H1 (cell line): Measurements from ENCODE around the gene CDK19. TPM values are rescaled to one million over a fixed set of nuclear protein-coding genes. Genes with fewer than 3 reads are reported as not detected.

Experiments used
- CTCF ChIA-PET: fragments of 300-600 bp; sonication (Branson Sonifier 250); formaldehyde crosslinking; loops from one replicate; lab custom pipeline; 2021; ENCODE audit not compliant: partially characterized antibody; lab: Charles Lee
- POLR2A ChIA-PET: fragments of 300-600 bp; sonication (Branson Sonifier 250); formaldehyde crosslinking; loops from one replicate; lab custom pipeline; 2021; ENCODE audit warnings: inconsistent platforms; ENCODE audit not compliant: partially characterized antibody; lab: Charles Lee
- DNase-seq, 2 experiments: peaks; one replicate each; pipeline versions ENCODE4 v3.0.0 to v3.0.0-alpha.2; 2010 to 2022; ENCODE audit warnings: low spot score in 2 of 2, low read depth in 1 of 2, mixed read lengths in 1 of 2
- FAIRE-seq: peaks from 2 replicates; lab custom pipeline; 2011; peaks lifted over from hg19 to GRCh38; lab: Jason Lieb, UNC
- H2AFZ ChIP-seq: 2 replicates; pipeline ENCODE4 v1.8.1; 2012; ENCODE audit warnings: low read length, inconsistent platforms
- H2AK5ac ChIP-seq: 2 replicates; pipeline ENCODE4 v1.6.1; 2013; ENCODE audit warnings: low read depth, low read length
- H2BK120ac ChIP-seq: replicated peaks from 2 replicates; pipeline ENCODE3; 2013; ENCODE audit warnings: low read depth, low read length, inconsistent platforms
- H2BK12ac ChIP-seq: 2 replicates; pipeline ENCODE4 v1.6.1; 2013; ENCODE audit warnings: low read depth, low read length
- H2BK15ac ChIP-seq: 2 replicates; pipeline ENCODE4 v1.6.1; 2013; ENCODE audit warnings: low read length
- H2BK20ac ChIP-seq: 2 replicates; pipeline ENCODE4 v1.6.1; 2013; ENCODE audit warnings: low read length
- H2BK5ac ChIP-seq: 2 replicates; pipeline ENCODE4 v1.6.1; 2013; ENCODE audit warnings: low read depth, low read length
- H3K14ac ChIP-seq: 2 replicates; pipeline ENCODE4 v1.6.1; 2013; ENCODE audit warnings: inconsistent platforms; ENCODE audit not compliant: insufficient read length
- H3K18ac ChIP-seq: 2 replicates; pipeline ENCODE4 v1.6.1; 2013; ENCODE audit warnings: low read length; ENCODE audit errors: extremely low read depth
- H3K23ac ChIP-seq: 2 replicates; pipeline ENCODE4 v1.6.1; 2013; ENCODE audit warnings: inconsistent platforms; ENCODE audit not compliant: insufficient read length
- H3K23me2 ChIP-seq: 2 replicates; pipeline ENCODE4 v1.6.1; 2013; ENCODE audit warnings: low read depth, low read length
- H3K27ac ChIP-seq: 2 replicates; pipeline ENCODE4 v1.6.1; 2011; ENCODE audit warnings: low read depth, low read length, inconsistent platforms
- H3K27me3 ChIP-seq, 4 experiments: replicated peaks in 1 of 4; 1 replicate in 1 of 4; 2 replicates in 3 of 4; pipeline versions ENCODE4 v1.6.1 to v1.8.1; 2011 to 2013; ENCODE audit warnings: low read length in 3 of 4, mild to moderate bottlenecking in 3 of 4, inconsistent platforms in 2 of 4, mixed read lengths in 2 of 4, moderate library complexity in 1 of 4; ENCODE audit not compliant: control insufficient read depth in 3 of 4, insufficient read depth in 3 of 4; ENCODE audit errors: extremely low read depth in 1 of 4
- H3K36me3 ChIP-seq, 4 experiments: 2 replicates each; pipeline versions ENCODE4 v1.6.1 to v1.8.1; 2011 to 2013; ENCODE audit warnings: mild to moderate bottlenecking in 4 of 4, low read length in 3 of 4, moderate library complexity in 2 of 4, control low read depth in 1 of 4, inconsistent platforms in 1 of 4; ENCODE audit not compliant: insufficient read depth in 4 of 4, control insufficient read depth in 2 of 4
- H3K4ac ChIP-seq: replicated peaks from 2 replicates; pipeline ENCODE3; 2013; ENCODE audit warnings: low read length, low read depth, mixed read lengths, inconsistent platforms; ENCODE audit not compliant: insufficient read length
- H3K4me1 ChIP-seq, 4 experiments: replicated peaks in 1 of 4; 1 replicate in 1 of 4; 2 replicates in 3 of 4; pipeline versions ENCODE4 v1.6.1 to v1.8.1; 2011 to 2013; ENCODE audit warnings: low read length in 3 of 4, inconsistent platforms in 2 of 4, mixed read lengths in 1 of 4; ENCODE audit not compliant: insufficient read depth in 4 of 4, control insufficient read depth in 3 of 4
- H3K4me2 ChIP-seq, 2 experiments: 2 replicates each; pipeline versions ENCODE4 v1.6.1 to v1.8.1; 2011 to 2013; ENCODE audit warnings: low read depth in 2 of 2, low read length in 2 of 2, control low read depth in 1 of 2, inconsistent platforms in 1 of 2, mild to moderate bottlenecking in 1 of 2; ENCODE audit not compliant: insufficient read depth in 1 of 2
- H3K4me3 ChIP-seq, 4 experiments: fragments of 200-600, 300-600 bp in 1 of 4; sonication (generic), shearing (Covaris generic), sonication (Bioruptor Twin) in 1 of 4; 2 replicates each; pipeline versions ENCODE4 v1.5.1 to v1.8.1; 2011 to 2016; ENCODE audit warnings: low read length in 4 of 4, low read depth in 3 of 4, control low read depth in 2 of 4, inconsistent platforms in 2 of 4, mild to moderate bottlenecking in 2 of 4, mixed read lengths in 1 of 4, moderate library complexity in 1 of 4; ENCODE audit not compliant: insufficient read depth in 2 of 4; ENCODE audit errors: extremely low read depth in 1 of 4
- H3K56ac ChIP-seq: replicated peaks from 2 replicates; pipeline ENCODE3; 2013; ENCODE audit warnings: low read depth, mild to moderate bottlenecking, mixed read lengths, low read length, inconsistent platforms; ENCODE audit not compliant: insufficient read length
- H3K79me1 ChIP-seq: 2 replicates; pipeline ENCODE4 v1.6.1; 2013; ENCODE audit warnings: low read depth, low read length, control low read depth
- H3K79me2 ChIP-seq, 2 experiments: 2 replicates each; pipeline versions ENCODE4 v1.6.1 to v1.8.1; 2012 to 2013; ENCODE audit warnings: low read length in 2 of 2, mild to moderate bottlenecking in 2 of 2, inconsistent platforms in 1 of 2; ENCODE audit not compliant: insufficient read depth in 2 of 2, control insufficient read depth in 1 of 2
- H3K9ac ChIP-seq, 4 experiments: replicated peaks in 1 of 4; 1 replicate in 1 of 4; 2 replicates in 3 of 4; pipeline versions ENCODE4 v1.6.1 to v1.8.1; 2011 to 2013; ENCODE audit warnings: low read depth in 3 of 4, low read length in 3 of 4, control low read depth in 2 of 4, mild to moderate bottlenecking in 2 of 4, moderate library complexity in 2 of 4, inconsistent platforms in 1 of 4; ENCODE audit errors: extremely low read depth in 1 of 4
- H3K9me3 ChIP-seq, 2 experiments: 2 replicates each; pipeline versions ENCODE4 v1.6.1 to v1.8.1; 2012 to 2013; ENCODE audit warnings: mild to moderate bottlenecking in 2 of 2, moderate library complexity in 2 of 2, control low read depth in 1 of 2, inconsistent platforms in 1 of 2, low read depth in 1 of 2, low read length in 1 of 2, mixed read lengths in 1 of 2; ENCODE audit not compliant: insufficient read depth in 2 of 2
- H4K20me1 ChIP-seq, 2 experiments: replicated peaks in 1 of 2; 2 replicates each; pipeline versions ENCODE3 to v1.8.1; 2011 to 2013; ENCODE audit warnings: inconsistent platforms in 2 of 2, low read length in 2 of 2, mild to moderate bottlenecking in 1 of 2; ENCODE audit not compliant: insufficient read depth in 2 of 2, control insufficient read depth in 1 of 2
- H4K5ac ChIP-seq: 2 replicates; pipeline ENCODE4 v1.6.1; 2013; ENCODE audit warnings: low read length, low read depth, mixed read lengths, inconsistent platforms; ENCODE audit not compliant: insufficient read length
- H4K8ac ChIP-seq: 2 replicates; pipeline ENCODE4 v1.8.0; 2013; ENCODE audit warnings: mild to moderate bottlenecking, moderate library complexity, low read length, inconsistent platforms; ENCODE audit not compliant: insufficient read depth; ENCODE audit errors: extremely low read depth
- H4K91ac ChIP-seq: replicated peaks from 2 replicates; pipeline ENCODE3; 2013; ENCODE audit warnings: low read length, mixed read lengths, inconsistent platforms; ENCODE audit not compliant: insufficient read length
- ASH2L ChIP-seq: fragments of 200-600, 300-600 bp; sonication (generic); IDR thresholded peaks from one replicate; pipeline ENCODE4 v1.7.1; 2017; ENCODE audit warnings: low read length
- CBX5 ChIP-seq: fragments of 300-800, 300-1000 bp; sonication (generic); IDR thresholded peaks from 2 replicates; pipeline ENCODE4 v1.7.1; 2016; ENCODE audit warnings: antibody characterized with exemption, low read length, low read depth
- CHD2 ChIP-seq: IDR thresholded peaks from 2 replicates; pipeline ENCODE4 v1.6.1; 2012; ENCODE audit warnings: low read length, improper control_type of control experiment
- FOSL1 ChIP-seq: IDR thresholded peaks from 2 replicates; pipeline ENCODE4 v1.6.1; 2011; ENCODE audit warnings: mild to moderate bottlenecking, low read depth, low read length, moderate library complexity; ENCODE audit not compliant: insufficient read depth
- GABPA ChIP-seq: IDR thresholded peaks from 2 replicates; pipeline ENCODE4 v1.6.1; 2011; ENCODE audit warnings: mild to moderate bottlenecking, low read length, moderate library complexity, borderline replicate concordance; ENCODE audit not compliant: insufficient read depth
- JUN ChIP-seq: IDR thresholded peaks from 2 replicates; pipeline ENCODE4 v1.6.1; 2011; ENCODE audit warnings: low read depth, mild to moderate bottlenecking, improper control_type of control experiment, low read length
- MAFK ChIP-seq: IDR thresholded peaks from 2 replicates; pipeline ENCODE4 v1.6.1; 2012; ENCODE audit warnings: low read depth, mild to moderate bottlenecking, improper control_type of control experiment, low read length
- RBBP5 ChIP-seq: IDR thresholded peaks from 2 replicates; pipeline ENCODE4 v1.7.1; 2012; ENCODE audit warnings: low read depth, mild to moderate bottlenecking, inconsistent platforms, low read length, moderate library complexity, borderline replicate concordance
- RNF2 ChIP-seq: fragments of 200-900, 300-1000 bp; sonication (generic); IDR thresholded peaks from 2 replicates; pipeline ENCODE4 v1.7.1; 2016; ENCODE audit warnings: borderline replicate concordance, low read depth, mild to moderate bottlenecking, antibody characterized with exemption, low read length; ENCODE audit not compliant: poor library complexity, severe bottlenecking; ENCODE audit errors: missing control alignments
- SIRT6 ChIP-seq: IDR thresholded peaks from one replicate; pipeline ENCODE4 v1.7.1; 2012; ENCODE audit warnings: low read length, inconsistent platforms
- YY1 ChIP-seq: IDR thresholded peaks from 2 replicates; pipeline ENCODE4 v1.6.1; 2011; ENCODE audit warnings: low read depth, mild to moderate bottlenecking, low read length
- ZNF274 ChIP-seq: IDR thresholded peaks from 2 replicates; pipeline ENCODE4 v1.7.0; 2012; ENCODE audit warnings: low read length, borderline replicate concordance; ENCODE audit errors: extremely low read depth
- WGBS, 2 experiments: shearing (Covaris generic) in 1 of 2; methylation state at CpG; one replicate each; pipeline versions ENCODE4 v1.1.6 to v1.1.7; 2013 to 2015; ENCODE audit warnings: low lambda C conversion rate in 2 of 2, mixed read lengths in 2 of 2, inconsistent platforms in 1 of 2, low coverage in 1 of 2, missing lambda C conversion rate in 1 of 2; ENCODE audit not compliant: insufficient replicate concordance in 2 of 2, insufficient coverage in 1 of 2, insufficient read length in 1 of 2; ENCODE audit errors: extremely low coverage in 1 of 2, missing lambda C conversion rate in 1 of 2; 5-methylcytosine and 5-hydroxymethylcytosine counted together
- polyA plus RNA-seq, 7 experiments: library from polyadenylated mRNA; depleted of rRNA in 3 of 7; stranded (reverse) in 5 of 7; unstranded in 2 of 7; fragments of >200 nt in 5 of 7; fragments of 200-250 nt in 2 of 7; gene quantifications; 1 replicate in 5 of 7; 2 replicates in 1 of 7; 4 replicates in 1 of 7; pipeline versions ENCODE4 v1.2.1 to v1.2.3, GENCODE V29; 2011 to 2013; ENCODE audit warnings: missing spikeins in 2 of 7, mixed read lengths in 2 of 7
- total RNA-seq: library from RNA; stranded (reverse); fragmentation: NEBNext Ultra II Directional; extraction: Animal tissue kit (Norgen Biotek cat#: 25700); gene quantifications from 2 replicates; pipeline ENCODE4 v1.2.1, GENCODE V29; 2021
- TF ChIP-seq, protein P1 (sequence below): IDR thresholded peaks from 2 replicates; pipeline ENCODE4 v1.6.1; 2012; ENCODE audit warnings: low read length, inconsistent platforms

CDK19 gene
- total and polyA plus RNA-seq, 2 of the 8 experiments (the other 6 are each of a cell fraction or from before 2014, with no cell fraction given) = 4.9 to 12.6 TPM

DNA sequence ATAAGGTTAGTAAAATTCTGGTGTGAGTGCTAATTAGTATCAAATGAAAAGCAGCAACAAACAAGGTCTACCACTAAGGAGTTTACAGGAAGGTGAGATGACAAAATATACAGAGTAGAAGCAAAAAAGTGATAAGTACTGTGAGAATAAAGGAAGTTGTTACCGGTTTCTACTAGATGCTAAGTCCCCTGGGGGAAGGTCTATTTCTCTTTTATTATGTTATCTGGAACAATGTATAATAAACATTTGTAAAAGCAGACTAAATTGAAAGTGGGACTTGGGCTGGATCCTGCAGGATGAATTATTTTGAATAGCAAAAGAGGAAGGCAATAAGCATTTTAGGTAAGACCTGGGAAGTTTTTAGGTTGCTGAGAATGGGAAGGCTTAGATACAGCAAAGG, 180.2 kb downstream of the CDK19 start:
- Histone ChIP-seq H3K23me2 (no peaks in the 10 kb centered on the region), H3K27ac (no peak overlapping the region), H3K4me2 (no peak overlapping the region), H3K4me3 (no peak overlapping the region), H3K4me1 (no peaks in the 10 kb centered on the region; a peak in 1 of 7 replicates), H3K79me1 (no peaks in the 10 kb centered on the region), H3K23ac (no peak overlapping the region), H3K4ac (no peak overlapping the region), H2BK120ac (no peak overlapping the region), H3K18ac (no peak overlapping the region), H3K14ac (no peak overlapping the region), H3K79me2 (no peaks in the 10 kb centered on the region), H3K9ac (no peak overlapping the region), H3K9me3 (no peaks in the 10 kb centered on the region), H3K56ac (no peak overlapping the region), H3K27me3 (no peaks in the 10 kb centered on the region), H2BK20ac (no peak overlapping the region), H4K91ac (no peak overlapping the region), H2BK12ac (no peak overlapping the region), H2BK5ac (no peak overlapping the region), H3K36me3 (peaks cover 0 to 2% (median 0%) of the 10 kb centered on the region in 4 experiments; a peak in 1 of 8 replicates), H2AK5ac (no peak overlapping the region), H4K5ac (no peak overlapping the region), H2BK15ac (no peak overlapping the region), H4K20me1 (no peaks in the 10 kb centered on the region), H4K8ac (no peak overlapping the region), H2AFZ (no peak overlapping the region)
- DNase-seq (no peak), FAIRE-seq (no peak)
- 71% methylated on average over 1 of the region's 1 CpG; no CpG with 5 or more reads in 1 of the 2 experiments for WGBS, 2 experiments
- POLR2A ChIA-PET = no interaction called here
- CTCF ChIA-PET = no interaction called here
- TF ChIP-seq YY1 = no peak
- no peak for TF ChIP-seq CHD2
- TF ChIP-seq, protein P1, sequence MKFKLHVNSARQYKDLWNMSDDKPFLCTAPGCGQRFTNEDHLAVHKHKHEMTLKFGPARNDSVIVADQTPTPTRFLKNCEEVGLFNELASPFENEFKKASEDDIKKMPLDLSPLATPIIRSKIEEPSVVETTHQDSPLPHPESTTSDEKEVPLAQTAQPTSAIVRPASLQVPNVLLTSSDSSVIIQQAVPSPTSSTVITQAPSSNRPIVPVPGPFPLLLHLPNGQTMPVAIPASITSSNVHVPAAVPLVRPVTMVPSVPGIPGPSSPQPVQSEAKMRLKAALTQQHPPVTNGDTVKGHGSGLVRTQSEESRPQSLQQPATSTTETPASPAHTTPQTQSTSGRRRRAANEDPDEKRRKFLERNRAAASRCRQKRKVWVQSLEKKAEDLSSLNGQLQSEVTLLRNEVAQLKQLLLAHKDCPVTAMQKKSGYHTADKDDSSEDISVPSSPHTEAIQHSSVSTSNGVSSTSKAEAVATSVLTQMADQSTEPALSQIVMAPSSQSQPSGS = no peak
- TF ChIP-seq JUN = no peak
- TF ChIP-seq GABPA = no peak
- TF ChIP-seq MAFK = no peak
- no peak for TF ChIP-seq ZNF274
- no peak for TF ChIP-seq RNF2
- TF ChIP-seq SIRT6 = no peak
- TF ChIP-seq ASH2L = no peak
- no peak for TF ChIP-seq CBX5
- TF ChIP-seq FOSL1 = no peak
- no peak for TF ChIP-seq RBBP5
